CD4-positive, alpha-beta T cell treated with Interferon gamma for 1 hour (primary cell): ENCODE results near the gene SPPL3.
"Not testable (repeated sequence)": the region's sequence is repeated elsewhere in the genome, so short reads cannot be mapped to it uniquely, and the experiment has no call there.

Source experiments
- DNase-seq: peaks from one replicate; pipeline ENCODE4 v3.0.0-alpha.2; 2020

SPPL3 gene

DNA sequence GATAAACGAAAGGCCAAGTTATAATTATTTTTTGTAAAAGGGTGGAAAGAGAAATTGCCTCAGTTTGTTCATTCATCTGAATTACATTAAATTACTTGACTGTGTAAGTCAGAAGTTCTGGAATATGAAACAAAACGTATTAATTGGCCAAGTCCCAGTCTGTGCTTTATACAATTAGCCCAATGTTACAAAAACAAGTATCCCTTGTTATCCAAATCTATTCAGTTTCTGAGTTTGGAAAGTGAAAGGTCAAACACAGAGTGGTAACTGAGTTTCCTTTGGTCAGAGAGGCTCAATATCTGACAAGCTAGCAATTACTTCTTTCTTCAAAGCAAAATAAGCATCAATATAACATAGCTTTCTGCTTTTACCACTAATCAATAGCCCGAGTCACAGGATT, 62.6 kb downstream of the SPPL3 start:
- no peak for DNase-seq

DNA sequence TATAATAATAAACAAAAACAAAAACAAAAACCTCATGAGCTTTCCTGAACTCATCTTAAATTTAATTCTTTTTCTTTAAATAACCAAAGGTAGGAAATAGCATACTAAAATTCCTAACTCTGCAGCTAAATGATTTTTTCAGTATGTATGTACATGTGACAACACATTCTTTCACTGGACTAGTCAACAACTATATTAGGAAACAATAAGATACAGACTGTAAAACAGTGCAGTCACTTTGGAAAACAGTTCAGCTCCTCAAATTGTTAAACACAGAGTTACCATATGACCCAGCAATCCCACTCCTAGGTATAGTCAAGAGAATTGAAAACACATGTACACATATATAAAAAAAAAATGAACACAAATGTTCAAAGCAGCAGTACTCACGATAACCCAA, 64.7 kb downstream of the SPPL3 start:
- no peak for DNase-seq

DNA sequence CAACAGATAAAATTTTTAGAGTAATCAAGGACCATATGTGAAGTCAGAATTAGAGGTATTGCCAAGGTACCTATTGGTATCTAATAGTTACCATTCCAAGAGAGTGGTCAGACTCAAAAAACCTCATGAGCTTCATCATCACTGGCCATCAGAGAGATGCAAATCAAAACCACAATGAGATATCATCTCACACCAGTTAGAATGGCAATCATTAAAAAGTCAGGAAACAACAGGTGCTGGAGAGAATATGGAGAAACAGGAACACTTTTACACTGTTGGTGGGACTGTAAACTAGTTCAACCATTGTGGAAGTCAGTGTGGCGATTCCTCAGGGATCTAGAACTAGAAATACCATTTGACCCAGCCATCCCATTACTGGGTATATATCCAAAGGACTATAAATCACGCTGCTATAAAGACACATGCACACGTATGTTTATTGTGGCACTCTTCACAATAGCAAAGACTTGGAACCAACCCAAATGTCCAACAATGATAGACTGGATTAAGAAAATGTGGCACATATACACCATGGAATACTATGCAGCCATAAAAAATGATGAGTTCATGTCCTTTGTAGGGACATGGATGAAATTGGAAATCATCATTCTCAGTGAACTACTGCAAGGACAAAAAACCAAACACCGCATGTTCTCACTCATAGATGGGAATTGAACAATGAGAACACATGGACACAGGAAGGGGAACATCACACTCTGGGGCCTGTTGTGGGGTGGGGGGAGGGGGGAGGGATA, 65.4 kb downstream of the SPPL3 start:
- not testable (repeated sequence) for DNase-seq

DNA sequence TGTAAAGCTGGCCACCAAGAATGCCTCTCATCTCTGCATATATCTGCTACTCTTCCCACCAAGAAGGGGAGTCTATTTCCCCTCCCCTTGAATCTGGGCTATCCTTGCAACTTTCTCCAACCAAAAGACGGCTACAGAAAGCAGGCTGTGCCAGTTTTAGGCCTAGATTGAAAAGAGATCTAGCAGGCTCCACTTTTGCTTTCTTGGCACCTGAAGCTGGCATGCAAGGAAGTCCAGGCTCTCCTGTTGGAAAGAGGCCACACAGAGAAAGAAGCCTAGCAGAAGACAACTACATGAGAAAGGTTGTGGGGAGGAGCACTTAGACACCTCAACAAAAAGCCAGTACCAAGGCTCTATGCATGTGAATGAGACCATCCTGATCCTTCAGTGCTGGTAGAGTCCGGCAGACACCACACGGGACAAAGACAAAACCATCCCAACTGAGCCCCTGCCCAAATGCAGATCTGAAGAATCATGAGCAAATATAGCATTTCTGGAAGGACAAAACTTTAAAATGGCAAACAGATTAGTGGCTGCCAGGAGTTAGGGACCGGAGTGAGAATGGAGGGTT, 68.0 kb downstream of the SPPL3 start:
- DNase-seq = no peak

DNA sequence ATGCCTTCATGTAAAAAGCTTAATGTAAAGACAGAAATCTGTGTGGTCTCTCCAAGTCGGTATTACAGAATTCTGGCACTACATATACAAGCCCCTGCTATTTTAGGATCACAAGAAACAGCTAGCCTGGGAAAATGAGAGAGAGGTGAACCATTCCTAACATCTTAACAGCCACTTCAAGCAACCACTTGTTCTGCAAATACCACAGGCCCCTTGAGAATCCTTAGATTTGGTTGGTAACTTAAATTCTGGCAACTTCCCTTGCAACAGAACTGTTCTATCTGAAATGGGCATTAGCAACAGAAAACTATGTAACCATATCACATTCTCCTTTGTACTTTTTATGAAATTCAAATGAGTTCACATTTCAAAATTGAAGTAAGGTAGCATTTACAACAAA, 68.5 kb downstream of the SPPL3 start:
- DNase-seq = no peak

DNA sequence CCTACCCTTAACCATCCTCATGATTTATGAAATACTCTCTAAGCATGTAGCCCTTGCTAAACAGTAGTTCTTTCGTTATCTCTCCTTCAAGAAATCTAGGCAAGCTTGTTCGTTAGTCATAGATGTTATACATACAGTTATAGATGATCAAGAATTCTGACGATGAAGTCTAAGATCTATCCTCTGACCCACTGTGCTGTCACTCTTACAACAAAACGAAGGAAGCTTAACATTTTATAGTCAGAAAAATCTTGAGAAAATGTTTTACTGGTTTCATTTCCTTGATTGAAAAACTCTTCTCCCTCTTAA, 68.9 kb downstream of the SPPL3 start:
- no peak for DNase-seq

DNA sequence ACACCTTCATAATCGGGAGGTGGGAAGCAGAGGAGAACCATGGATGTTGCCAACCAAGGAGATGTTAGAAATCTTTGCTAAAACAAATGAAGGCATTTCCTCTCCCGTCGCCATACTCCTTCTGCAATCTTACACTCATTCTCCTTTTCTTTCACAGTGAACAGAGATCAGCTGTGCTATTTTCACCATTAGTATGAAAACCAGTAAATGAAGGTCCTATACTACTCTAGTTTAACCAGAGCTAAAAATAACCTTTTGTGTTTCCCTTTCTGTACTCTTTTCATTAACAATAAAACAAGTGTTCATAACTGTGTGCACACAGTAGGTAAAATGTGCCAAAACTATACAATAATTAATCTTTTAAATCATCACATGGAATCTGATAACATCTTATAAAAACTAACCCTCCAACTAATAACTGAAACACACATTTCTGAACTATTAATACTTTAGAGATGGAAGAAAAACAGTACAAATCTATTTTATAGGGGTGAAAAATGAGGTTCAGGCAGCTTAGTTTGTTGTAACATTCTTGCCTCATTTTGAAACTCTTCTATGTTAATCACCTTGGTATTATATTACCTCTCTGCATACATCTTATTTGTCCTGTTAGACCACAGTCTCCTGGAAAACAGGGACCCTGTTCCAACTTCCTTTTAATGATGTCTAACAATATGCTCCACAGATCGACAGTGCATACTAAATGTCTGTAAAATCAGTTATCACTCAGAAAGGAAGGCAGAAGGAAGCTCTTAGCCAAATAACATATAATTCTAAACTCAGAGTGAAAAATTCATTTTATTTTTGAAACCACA, 69.5 kb downstream of the SPPL3 start:
- no peak for DNase-seq

DNA sequence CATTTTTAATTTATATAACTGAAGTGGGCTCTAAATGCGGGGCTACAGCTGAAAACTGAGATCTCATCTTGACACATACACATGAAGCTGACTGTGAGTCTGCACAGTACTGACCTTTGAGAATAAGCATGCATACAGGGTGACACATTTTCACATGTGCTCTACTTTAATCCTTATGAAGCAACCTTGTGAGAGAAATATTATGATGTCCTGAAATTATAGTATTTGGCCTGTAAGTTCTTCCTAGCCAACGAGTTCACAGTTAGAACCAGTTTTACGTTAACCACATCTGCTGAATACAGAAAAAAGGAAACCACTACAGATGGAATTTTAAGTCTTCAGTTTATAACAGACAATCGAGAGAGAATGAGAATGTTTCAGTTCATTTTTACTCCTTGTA, 70.3 kb downstream of the SPPL3 start:
- DNase-seq = no peak

DNA sequence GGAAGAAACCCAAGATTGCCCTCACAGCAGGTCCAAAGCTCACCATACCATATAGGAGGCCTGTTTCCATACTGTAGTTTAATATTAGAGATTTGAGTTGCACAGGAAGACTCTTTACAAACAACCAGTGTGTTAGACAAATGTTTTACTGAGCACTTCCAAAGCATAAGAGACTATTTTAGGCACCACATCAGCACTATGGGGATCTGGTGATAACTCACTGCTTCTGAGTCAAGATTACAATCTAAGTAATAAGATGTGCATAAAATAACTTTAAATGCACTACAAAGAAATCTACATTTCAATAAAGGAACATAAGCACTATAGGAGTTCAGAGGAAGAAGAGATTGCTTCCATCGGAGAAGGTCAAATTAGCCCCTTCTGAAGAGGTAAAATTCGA, 71.4 kb downstream of the SPPL3 start:
- no peak for DNase-seq

DNA sequence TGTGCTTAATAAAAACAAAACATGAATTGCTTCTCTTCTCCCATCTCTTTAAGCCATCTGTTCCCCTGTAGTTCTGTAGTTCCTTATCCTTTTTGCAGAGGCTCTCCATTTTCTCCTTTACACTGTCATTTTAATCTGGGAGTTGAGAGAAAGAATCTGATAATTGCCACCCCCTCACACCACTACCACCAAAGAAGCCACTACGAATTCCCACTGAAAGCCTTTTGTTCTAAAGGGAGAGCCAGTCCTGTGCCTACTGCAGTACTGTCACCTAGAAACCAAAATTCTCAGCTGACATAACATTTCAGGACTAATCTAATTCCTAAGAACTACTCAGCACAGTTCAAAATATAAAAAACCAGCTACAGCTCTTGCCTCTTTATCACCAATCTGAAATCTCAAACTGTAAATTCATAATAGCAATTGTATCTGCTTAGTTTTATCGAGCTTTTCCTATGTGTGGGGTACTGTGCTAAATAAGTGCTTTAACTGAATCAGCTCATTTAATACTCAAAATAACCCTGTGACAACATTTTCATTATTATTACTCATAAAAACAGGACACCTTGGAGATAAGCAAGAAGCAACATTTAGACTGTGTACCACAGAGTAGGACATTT, 72.4 kb downstream of the SPPL3 start:
- no peak for DNase-seq

DNA sequence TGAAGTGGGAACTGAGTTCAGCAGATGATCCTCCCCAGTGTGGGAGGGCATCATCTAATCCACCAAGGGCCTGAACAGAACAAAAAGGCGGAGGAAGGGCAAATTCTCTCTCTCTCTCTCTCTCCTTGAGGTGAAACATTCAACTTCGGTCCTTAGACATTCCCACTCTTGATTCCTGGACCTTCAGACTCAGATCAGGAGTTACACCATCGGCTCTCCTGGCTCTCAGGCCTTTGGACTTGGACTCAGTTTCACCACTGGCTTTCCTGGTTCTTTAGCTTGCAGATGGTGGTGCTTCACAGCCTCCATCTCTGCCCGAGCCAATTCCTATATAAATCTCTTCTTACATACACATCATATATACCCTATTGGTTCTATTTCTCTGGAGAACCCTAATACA, 73.2 kb downstream of the SPPL3 start:
- no peak for DNase-seq

DNA sequence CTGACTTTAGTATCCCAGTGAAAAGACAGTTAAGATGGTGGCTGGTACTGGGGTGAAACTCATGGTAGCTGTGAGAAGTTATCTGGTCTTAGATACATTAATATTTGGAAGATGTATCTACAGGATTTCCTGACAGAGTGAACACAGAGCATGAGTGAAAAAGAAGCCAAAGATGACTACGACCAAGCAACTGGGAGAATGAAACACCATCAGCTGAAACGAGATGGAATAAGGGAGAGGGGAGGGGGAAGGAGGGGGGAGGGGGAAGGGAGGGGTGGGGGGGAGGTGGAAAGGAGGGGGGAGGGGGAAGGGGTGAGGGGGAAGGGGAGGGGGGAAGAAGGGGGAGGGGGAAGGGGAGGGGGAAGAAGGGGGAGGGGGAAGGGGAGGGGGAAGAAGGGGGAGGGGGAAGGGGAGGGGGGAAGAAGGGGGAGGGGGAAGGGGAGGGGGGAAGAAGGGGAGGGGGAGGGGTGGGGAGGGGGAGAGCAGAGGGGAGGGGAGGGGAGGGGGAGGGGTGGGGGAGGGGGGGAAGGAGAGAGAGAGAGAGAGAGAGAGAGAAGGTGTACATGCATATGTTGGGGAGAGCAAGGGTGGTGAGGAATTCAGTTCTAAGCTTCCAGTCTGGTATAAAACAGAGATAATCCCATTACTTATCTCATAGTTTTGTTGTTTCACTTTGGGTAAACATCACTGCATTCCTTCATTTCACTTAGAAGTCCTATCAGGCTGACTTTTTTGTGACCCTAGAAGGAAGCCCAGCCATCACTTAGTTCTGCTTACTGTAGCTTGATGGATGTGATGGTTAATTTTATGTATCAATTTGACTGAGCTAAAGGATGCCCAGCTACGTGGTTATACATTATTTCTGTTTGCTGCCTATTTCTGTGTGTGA, 73.9 kb downstream of the SPPL3 start:
- no peak for DNase-seq

DNA sequence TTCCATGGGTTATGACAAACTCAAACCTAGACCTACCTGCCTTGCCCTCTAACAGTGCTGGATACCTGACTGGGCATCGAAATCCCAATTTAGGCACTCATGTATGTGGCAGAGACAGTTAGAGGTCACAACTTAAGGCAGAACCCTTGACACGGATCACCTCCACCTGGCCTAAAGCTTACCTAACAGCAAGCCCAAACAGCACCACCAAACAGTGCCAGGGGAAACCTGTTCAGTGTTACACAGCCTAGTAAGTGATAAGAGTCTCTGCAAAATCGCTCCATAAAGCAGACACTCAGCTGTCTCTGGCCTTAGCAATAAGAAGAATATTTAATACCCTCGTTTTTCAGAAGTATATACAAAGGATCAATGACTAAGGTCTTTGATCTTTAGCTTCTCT, 77.8 kb downstream of the SPPL3 start:
- DNase-seq = no peak

DNA sequence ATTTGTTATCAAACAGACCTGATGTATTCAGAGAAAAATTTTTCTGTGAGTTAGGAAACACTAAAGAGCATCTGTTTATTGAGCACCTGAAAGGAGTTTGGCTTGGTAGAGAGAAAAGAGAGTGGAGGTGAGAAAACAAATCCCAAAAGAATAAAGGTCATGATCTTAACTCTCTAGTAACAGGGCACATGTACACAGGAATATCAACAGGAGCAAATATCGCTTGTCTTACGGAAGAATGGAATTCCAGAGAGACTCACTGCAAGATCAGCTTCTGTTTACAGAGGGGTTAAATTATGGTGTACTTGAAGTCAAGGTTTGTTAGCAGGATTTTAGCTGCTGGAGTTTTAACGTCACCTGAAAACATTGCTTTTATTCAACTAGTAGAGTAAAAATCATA, 78.8 kb downstream of the SPPL3 start:
- DNase-seq = no peak

DNA sequence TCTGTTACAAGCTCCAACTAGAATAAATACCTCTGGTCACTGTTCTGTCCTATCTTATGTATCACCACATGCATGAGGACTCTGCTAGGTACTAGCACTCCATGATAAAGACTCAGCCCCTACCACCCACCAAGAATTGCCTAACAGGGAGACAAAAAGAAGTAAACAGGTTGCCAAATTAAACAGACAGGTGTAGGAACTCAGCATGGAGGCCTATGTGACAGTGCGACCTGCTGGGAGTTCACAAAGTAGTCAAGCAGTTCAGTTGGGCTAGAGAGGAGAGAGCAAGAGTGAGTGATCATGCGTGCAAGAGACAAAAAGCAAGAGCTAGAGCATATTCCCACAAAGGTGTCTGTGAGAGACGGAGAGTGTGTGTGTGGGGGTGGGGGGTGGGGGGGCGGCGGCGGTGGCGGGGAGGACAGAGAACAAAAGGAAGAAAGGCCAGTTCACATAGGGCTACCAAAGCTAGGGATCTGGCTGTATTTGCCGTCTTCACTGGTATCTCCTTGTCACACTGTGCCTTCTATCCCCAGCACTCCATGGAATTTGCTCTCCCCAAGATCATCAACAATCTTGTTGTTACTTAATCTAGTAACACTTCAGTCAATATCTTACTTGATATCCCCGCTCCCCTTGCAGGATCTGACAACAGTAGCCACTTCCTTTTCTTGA, 81.2 kb downstream of the SPPL3 start:
- DNase-seq = no peak

DNA sequence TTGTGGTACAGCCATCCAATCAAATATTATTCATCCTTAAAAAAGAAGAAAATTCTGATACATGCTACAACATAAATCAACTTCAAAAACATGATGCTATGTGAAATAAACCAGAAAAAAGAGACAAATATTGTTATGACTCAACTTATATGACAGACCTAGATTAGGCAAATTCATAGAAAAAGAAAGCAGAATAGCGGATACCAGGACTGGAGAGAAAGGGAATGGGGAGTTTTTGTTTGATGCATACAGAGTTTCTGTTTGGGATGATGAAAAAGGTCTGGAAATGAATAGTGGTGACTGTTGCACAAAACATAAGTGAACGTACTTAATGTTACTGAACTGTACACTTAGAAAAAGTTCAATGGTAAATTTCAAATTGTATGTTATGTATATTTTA, 82.3 kb downstream of the SPPL3 start:
- DNase-seq = no peak

DNA sequence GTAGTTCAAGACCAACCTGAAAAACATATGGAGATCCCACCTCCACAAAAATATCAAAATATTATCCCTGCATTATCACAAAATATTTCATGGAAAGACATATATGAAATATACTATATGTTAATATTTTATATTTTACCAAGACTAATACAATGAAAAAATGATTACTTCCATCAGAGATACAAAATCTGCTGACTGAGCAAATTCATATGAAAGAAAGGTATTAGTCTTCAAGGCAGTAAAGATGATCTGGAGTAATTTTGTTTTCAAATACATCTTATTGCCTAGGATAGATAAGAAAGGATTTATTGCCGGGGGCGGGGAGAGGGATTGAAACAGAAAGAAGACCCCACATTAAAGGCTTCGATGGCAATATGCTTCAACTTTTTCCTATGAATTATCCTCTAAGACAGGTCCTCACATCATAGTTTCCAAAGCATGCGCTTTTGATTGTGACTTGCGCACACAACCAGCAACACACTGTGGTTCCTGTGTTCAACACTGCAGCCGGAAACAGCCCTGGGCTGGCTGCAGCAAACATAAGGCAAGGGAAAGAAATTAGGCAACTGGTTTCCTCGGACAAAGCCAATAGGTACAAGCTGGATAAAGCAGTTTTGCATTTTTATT, 83.2 kb downstream of the SPPL3 start:
- no peak for DNase-seq

DNA sequence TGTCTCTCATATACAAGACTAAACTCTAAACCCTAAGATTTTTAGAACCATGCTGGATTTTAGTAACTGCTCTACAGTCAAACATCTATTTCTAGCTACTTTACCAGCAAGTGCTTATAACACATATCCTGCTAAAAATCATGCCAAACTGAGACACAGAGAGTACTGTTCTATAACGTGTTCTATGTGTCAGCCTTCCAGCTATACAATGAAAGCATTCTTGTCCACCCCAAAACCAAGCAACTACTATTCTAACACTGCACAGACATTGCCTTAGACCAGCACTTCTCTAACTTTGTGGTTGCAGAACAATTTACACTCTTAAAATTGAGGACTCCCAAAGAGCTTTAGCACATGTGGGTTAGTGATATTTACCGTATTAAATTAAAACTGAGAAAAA, 85.7 kb downstream of the SPPL3 start:
- no peak for DNase-seq

DNA sequence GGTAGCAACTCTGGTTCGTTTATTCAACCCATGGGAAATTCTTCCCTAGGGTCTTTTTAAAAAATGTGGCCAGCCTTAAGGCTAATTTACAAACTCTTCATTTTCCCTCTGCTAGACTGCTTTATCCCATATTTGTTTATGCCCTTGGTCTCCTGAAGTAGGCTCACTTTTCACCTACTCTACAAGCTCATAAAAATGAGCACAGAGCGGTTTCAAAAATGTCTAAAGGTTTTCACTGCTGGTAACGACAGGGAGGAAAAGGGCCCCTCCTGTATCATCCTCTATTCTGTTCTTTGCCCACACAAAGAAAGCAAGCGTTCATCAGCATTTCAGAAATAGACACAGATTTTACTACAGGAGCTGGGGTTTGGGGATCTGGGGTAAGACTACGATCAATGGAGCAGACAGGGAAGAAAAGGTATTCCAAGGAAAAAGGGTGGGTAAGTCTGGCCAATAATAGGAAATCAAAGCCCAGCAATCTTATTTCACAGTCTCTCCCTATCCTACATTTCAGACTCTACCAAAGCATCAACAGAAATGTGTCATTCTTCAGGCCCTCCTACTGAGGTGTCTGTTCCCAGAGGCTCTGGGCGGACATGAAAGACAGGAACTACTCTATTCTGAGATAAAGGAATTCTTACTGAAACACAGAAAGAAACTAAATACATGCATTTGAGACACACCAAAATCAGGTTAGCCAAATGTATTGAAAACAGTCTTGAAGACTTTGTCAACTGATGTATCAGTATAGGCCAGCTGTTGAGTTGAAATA, 86.4 kb downstream of the SPPL3 start:
- no peak for DNase-seq

DNA sequence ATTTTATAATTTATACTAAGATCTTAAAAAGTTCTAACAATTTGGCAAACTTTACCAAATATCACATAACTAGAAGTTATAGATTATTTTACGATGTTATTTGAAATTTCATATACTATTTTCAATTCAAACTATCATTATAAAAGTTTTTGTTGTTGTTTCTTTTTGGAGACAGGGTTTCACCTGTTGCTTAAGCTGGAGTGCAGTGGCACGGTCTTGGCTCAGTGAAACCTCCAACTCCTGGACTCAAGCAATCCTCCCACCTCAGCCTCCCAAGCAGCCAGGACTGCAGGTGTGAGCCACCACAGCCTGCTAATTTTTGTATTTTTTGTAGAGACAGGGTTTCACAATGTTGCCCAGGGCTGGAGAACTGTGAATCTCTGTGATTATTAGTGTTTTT, 87.8 kb downstream of the SPPL3 start:
- DNase-seq = no peak

DNA sequence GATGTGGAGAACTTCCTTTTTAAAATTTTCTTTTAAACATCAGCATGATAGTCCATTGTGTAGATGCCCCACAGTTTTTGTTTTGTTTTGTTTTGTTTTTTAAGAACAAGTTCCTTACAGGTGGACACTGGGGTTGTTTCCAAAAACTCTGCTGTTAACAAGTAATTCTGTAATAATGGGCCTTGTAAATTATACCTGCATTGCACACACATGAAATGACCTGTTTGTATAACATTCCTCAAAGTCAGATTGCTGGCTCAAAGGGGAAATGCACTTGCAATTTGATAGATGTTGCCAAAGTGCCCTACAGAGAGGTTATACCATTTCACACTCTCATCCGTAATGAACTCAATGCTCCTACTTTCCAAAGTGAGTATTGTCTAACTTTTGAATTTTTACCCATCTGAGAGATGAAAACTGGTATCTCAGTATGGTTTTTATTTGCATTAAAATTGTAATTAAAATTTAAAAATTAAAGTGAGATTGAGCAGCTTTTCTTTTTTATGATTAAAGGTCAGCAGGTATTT, 89.2 kb downstream of the SPPL3 start:
- DNase-seq = no peak
